ENCODE results near the gene MEGF6.

The MEGF6 gene

GRCh38 chr1:3556336-3556735, 55.0 kb downstream of the MEGF6 start:
- Histone ChIP-seq H3K4me1 (peaks cover 0 to 50% (median 30%) of the 10 kb centered on the region in 4 donors), H3K9me3 (no peaks in the 10 kb centered on the region), H3K27ac (no peak overlapping the region), H3K4me3 (no peak overlapping the region), H3K36me3 (no peaks in the 10 kb centered on the region), H3K27me3 (no peaks in the 10 kb centered on the region)
- intact Hi-C loops (cut with DNase I; ENCODE audit: low total_unique reads) = loop anchor here (5.0 kb wide), 1 partner anchor 34 kb away; no protein-coding TSS in a partner anchor
- no peak for DNase-seq
- no peak for TF ChIP-seq CTCF (IDR thresholded peaks at IDR 0.05)

GRCh38 chr1:3555131-3555920, 56.0 kb downstream of the MEGF6 start:
- Histone ChIP-seq H3K4me1 (peaks cover 0 to 60% (median 39%) of the 10 kb centered on the region in 4 donors), H3K9me3 (no peaks in the 10 kb centered on the region), H3K27ac (no peak overlapping the region), H3K36me3 (no peaks in the 10 kb centered on the region), H3K4me3 (no peak overlapping the region), H3K27me3 (no peaks in the 10 kb centered on the region)
- no peak for TF ChIP-seq CTCF (IDR thresholded peaks at IDR 0.05)
- intact Hi-C loops (cut with DNase I; ENCODE audit: low total_unique reads) = loop anchor here (5.0 kb wide), 1 partner anchor 33 kb away; no protein-coding TSS in a partner anchor
- no peak for DNase-seq

GRCh38 chr1:3553940-3554223, 57.4 kb downstream of the MEGF6 start:
- Histone ChIP-seq H3K4me1 (peaks cover 0 to 67% (median 46%) of the 10 kb centered on the region in 4 donors), H3K27me3 (no peaks in the 10 kb centered on the region), H3K36me3 (no peaks in the 10 kb centered on the region), H3K27ac (no peak overlapping the region), H3K4me3 (no peak overlapping the region), H3K9me3 (no peaks in the 10 kb centered on the region)
- no peak for DNase-seq
- no peak for TF ChIP-seq CTCF (IDR thresholded peaks at IDR 0.05)
- intact Hi-C loops (cut with DNase I; ENCODE audit: low total_unique reads) = loop anchor here (5.0 kb wide), 1 partner anchor 62 kb away; no protein-coding TSS in a partner anchor

- peaks cover 0 to 73% (median 52%) of the 10 kb centered on the region in 4 donors for H3K4me1 ChIP-seq
- H3K36me3 ChIP-seq = no peaks in the 10 kb centered on the region
- no peak overlapping the region for H3K4me3 ChIP-seq
- no peak overlapping the region for H3K27ac ChIP-seq
- TF ChIP-seq CTCF (IDR thresholded peaks at IDR 0.05) = no peak
- DNase-seq = no peak
- H3K27me3 ChIP-seq = no peaks in the 10 kb centered on the region
- intact Hi-C loops (cut with DNase I; ENCODE audit: low total_unique reads) = loop anchor here (5.0 kb wide), 1 partner anchor 61 kb away; no protein-coding TSS in a partner anchor
- no peaks in the 10 kb centered on the region for H3K9me3 ChIP-seq
These were observed 58.0 kb downstream of the MEGF6 start for GRCh38 chr1:3553166-3553939.

- Histone ChIP-seq H3K9me3 (no peaks in the 10 kb centered on the region), H3K4me3 (no peak overlapping the region), H3K36me3 (no peaks in the 10 kb centered on the region), H3K27me3 (no peaks in the 10 kb centered on the region), H3K4me1 (peaks cover 0 to 79% (median 58%) of the 10 kb centered on the region in 4 donors), H3K27ac (no peak overlapping the region)
- intact Hi-C loops (cut with DNase I; ENCODE audit: low total_unique reads) = loop anchor here (5.0 kb wide), 1 partner anchor 60 kb away; no protein-coding TSS in a partner anchor
- DNase-seq = no peak
- TF ChIP-seq CTCF (IDR thresholded peaks at IDR 0.05) = no peak
These were observed 58.6 kb downstream of the MEGF6 start for GRCh38 chr1:3552751-3553150.
